GM10266 (cell line): ENCODE data around the gene WDR7.

ENCODE experiments used
- DNase-seq: peaks from one replicate; pipeline ENCODE4 v3.0.0; 2012; ENCODE audit errors: extremely low spot score
- TF ChIP-seq, protein P1 (sequence below): IDR thresholded peaks from 2 replicates; pipeline ENCODE4 v1.5.1; 2012; ENCODE audit warnings: mild to moderate bottlenecking, low read depth; ENCODE audit not compliant: control insufficient read depth, insufficient read depth; ENCODE audit errors: missing control alignments

The WDR7 gene

DNA sequence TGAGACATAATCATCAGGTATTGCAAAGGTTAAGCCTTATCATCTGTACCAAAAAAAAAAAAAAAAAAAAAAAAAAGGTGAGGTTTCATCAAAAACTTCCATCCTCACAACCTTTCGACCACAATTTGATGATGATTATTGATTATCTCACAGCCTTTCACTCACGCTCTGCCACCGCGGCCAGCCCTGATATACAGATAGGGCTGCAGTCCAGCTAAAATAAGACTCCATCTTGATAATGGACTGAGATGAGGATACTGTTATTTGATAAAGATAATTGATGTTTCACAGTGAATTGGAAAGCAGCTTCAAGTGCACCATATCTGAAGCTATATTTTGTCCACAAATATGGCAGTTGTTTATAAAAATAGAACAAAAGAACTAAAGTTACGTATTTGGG, 336.1 kb downstream of the WDR7 start:
- DNase-seq, result no peak
- TF ChIP-seq, protein P1, sequence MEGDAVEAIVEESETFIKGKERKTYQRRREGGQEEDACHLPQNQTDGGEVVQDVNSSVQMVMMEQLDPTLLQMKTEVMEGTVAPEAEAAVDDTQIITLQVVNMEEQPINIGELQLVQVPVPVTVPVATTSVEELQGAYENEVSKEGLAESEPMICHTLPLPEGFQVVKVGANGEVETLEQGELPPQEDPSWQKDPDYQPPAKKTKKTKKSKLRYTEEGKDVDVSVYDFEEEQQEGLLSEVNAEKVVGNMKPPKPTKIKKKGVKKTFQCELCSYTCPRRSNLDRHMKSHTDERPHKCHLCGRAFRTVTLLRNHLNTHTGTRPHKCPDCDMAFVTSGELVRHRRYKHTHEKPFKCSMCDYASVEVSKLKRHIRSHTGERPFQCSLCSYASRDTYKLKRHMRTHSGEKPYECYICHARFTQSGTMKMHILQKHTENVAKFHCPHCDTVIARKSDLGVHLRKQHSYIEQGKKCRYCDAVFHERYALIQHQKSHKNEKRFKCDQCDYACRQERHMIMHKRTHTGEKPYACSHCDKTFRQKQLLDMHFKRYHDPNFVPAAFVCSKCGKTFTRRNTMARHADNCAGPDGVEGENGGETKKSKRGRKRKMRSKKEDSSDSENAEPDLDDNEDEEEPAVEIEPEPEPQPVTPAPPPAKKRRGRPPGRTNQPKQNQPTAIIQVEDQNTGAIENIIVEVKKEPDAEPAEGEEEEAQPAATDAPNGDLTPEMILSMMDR, result no peak

DNA sequence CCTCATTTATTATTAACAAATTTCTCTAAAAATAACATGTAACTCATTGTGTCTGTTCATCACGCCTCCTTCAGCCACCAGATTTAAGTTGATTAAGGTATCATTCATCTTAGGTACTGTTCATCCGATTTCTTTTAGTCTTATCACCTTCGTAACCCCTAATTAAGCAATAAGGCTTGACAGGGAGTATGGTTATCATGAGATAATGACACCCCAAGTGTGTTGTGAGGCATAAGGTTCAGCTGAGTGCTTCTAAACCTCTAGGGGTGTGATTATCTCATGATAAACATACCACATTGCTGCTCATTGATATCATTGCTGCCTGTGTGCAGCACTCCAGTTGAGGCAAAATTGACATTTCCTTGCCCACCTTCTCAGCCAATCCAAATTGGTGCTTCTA, 336.9 kb downstream of the WDR7 start:
- DNase-seq, result no peak
- TF ChIP-seq, protein P1, result no peak

DNA sequence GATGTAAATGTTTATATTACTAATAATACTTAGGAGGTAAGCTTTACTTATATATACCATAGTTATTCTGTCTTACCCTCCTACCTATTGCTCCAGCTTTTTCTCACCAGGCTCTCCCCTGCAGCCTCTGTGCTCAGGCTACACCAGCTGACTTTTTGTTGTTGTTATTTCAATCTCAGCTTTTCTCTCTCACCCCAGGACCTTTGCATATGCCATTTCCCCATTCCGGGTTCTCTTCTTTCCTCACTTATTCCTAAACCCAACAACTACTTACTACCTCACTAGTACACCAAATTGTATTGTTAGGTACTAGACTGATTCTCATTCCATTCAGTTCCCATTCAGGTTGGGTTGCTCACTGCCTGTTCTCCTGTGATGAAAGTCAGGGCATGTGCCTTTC, 339.5 kb downstream of the WDR7 start:
- no peak for DNase-seq
- TF ChIP-seq, protein P1, result no peak

DNA sequence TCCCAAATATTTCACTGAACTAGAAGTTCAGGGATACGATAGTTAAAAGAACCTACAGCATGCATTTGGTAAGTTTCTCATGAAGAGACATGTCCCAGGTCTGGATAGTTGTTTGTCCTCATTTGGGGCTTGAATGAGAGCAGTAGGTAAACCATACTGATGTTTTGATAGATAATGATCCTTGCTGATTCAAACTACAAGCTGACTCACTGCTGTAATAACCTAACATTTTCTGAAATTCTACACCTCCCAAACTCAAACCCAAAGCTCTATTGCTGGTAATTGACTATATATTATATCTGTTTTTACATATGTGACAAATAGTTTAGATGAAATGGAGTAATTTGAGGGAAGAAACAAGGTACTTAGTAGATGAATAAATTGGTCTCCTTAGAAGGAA, 341.6 kb downstream of the WDR7 start:
- no peak for DNase-seq
- TF ChIP-seq, protein P1, result no peak

DNA sequence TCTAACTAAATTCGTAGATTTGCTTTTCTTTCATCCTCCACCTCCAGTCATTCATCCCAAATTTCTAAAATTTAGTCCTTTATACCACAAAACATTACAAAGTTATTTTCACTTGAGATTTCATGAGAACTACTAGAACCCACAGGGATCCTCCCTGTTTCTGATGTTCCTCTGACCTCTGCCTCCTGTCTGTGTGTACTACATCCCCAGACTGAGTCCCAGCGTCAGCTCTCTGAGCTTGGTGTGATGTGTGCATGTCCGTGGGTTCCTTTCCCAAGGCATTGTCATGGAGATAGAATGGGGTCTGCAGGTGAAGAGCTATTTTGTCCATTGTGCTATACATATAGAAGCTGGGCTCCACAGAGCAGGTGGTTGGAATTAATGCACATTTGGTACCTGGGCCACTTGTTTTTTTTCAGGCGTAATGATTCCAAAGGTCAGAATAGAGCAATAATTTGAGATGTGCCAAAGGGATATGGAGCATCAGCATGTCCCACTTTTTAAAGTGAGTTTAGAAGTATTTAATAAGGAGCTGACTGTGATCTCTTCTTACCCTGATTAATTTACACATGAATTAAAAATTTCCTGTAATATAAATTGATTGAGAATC, 344.5 kb downstream of the WDR7 start:
- TF ChIP-seq, protein P1, result peak; percentile 5
- no peak for DNase-seq

DNA sequence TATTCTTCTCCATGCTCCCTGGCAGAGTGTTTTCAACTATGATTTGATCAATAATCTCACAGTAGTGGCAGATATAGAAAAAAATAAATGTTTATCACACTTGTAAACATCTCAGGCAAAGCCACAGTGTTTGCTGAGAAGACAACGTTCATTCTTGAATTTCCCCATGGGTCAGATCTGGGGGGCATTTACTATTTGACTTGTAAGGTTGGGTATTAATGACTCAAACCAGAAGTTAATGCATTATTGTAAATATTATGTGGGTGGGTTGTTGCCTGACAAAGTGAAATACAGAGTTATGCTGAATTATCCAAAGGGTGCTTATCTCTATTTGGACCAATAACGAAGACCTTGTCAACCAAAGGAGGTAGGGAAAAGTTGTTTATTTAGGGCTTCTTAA, 346.0 kb downstream of the WDR7 start:
- TF ChIP-seq, protein P1, result no peak
- no peak for DNase-seq

DNA sequence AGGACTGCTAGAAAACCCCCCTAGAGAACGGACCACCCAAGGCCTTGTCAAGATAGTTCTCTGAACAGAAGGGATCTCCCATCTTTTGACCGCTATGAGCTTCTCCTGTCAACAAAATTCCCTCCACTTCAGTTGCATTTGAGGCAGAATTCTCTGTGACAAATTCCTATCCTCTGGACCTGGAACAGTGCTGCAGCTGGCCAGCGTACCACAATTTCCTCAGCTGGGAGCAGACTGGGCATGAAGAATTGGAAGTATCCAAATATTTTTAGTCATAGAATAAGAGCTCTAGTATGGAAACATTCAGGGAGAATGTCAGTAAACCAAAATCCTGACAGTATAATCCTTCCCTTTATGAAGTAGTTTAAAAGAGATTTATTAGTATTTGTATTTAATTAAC, 348.7 kb downstream of the WDR7 start:
- TF ChIP-seq, protein P1, result no peak
- no peak for DNase-seq
